Suprapubic skin (tissue), 4 donors: ENCODE data around the gene SIGLEC6.

Source experiments
- POLR2A ChIP-seq, 2 donors: fragments of 450-650 bp; IDR thresholded peaks; one replicate each; pipeline ENCODE4 v1.6.1; 2017; ENCODE audit warnings: antibody characterized with exemption in 2 of 2, mild to moderate bottlenecking in 2 of 2, moderate library complexity in 2 of 2
- POLR2AphosphoS5 ChIP-seq, 3 donors: sonication (generic); formaldehyde crosslinking; IDR thresholded peaks; one replicate each; pipeline ENCODE4 v1.6.1; 2017; ENCODE audit warnings: antibody characterized with exemption in 3 of 3
- TF ChIP-seq, protein P1 (sequence below), 2 donors: fragments of 200-600 bp in 1 of 2; fragments of 450-650 bp in 1 of 2; sonication (generic) in 1 of 2; IDR thresholded peaks; one replicate each; pipeline ENCODE4 v1.5.1; 2016 to 2019; ENCODE audit warnings: antibody characterized with exemption in 2 of 2, mild to moderate bottlenecking in 1 of 2, moderate library complexity in 1 of 2

DNA sequence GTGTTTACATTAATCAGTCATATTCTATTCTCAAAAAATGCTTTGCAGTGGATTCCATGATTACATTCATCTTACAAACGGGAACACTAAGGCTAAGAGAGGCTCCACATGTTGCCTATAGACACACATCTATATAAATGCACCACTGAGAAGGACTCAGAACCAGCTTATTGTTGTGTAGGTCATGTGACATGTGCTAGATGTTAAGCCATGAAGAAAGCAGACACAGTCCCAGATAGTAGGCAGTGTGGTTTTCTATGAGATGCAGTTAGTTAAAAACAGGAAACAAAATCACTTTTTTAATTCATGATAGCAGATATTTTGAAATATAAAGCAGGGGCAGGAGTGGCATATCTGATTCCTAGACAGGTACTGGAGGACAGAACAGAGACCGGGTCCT lies 10.7 kb downstream of the SIGLEC6 start:
- TF ChIP-seq POLR2AphosphoS5 (IDR thresholded peaks at IDR 0.05) = no peak
- TF ChIP-seq, protein P1, sequence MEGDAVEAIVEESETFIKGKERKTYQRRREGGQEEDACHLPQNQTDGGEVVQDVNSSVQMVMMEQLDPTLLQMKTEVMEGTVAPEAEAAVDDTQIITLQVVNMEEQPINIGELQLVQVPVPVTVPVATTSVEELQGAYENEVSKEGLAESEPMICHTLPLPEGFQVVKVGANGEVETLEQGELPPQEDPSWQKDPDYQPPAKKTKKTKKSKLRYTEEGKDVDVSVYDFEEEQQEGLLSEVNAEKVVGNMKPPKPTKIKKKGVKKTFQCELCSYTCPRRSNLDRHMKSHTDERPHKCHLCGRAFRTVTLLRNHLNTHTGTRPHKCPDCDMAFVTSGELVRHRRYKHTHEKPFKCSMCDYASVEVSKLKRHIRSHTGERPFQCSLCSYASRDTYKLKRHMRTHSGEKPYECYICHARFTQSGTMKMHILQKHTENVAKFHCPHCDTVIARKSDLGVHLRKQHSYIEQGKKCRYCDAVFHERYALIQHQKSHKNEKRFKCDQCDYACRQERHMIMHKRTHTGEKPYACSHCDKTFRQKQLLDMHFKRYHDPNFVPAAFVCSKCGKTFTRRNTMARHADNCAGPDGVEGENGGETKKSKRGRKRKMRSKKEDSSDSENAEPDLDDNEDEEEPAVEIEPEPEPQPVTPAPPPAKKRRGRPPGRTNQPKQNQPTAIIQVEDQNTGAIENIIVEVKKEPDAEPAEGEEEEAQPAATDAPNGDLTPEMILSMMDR (IDR thresholded peaks at IDR 0.05) = no peak
- TF ChIP-seq POLR2A (IDR thresholded peaks at IDR 0.05) = no peak
